Ureter (tissue), 1 donor: ENCODE data around the gene MEOX1. TPM values are rescaled to one million over a fixed set of nuclear protein-coding genes. Genes with fewer than 3 reads are reported as not detected.

Source experiments
- DNase-seq: peaks from one replicate; pipeline ENCODE4 v3.0.0-alpha.2; 2020; ENCODE audit warnings: low spot score
- total RNA-seq: library from RNA; stranded (reverse); gene quantifications from one replicate; pipeline ENCODE4 v1.2.4, GENCODE V29; 2023
- donor health status: DM: yes; HTN: yes; CAD: no.

The MEOX1 gene
- total RNA-seq, 1 donor from 2014 or later, result 9.8 TPM

GRCh38 chr17:43591001-43591400 lies 70.7 kb downstream of the MEOX1 start:
- DNase-seq, result no peak

Other genes starting within 250 kb of the MEOX1 start
- 58.6 TPM for gene DHX8, start 177.9 kb downstream of the MEOX1 start, total RNA-seq
- 3.7 TPM for gene ETV4, start 115.6 kb downstream of the MEOX1 start, total RNA-seq
- gene SOST, start 96.9 kb upstream of the MEOX1 start, total RNA-seq, result not detected
- gene DUSP3, start 117.1 kb upstream of the MEOX1 start, total RNA-seq, result 91.9 TPM
- gene CFAP97D1, start 118.5 kb upstream of the MEOX1 start, total RNA-seq, result not detected
- 11.8 TPM for gene MPP3, start 171.2 kb upstream of the MEOX1 start, total RNA-seq
- gene CD300LG, start 185.3 kb upstream of the MEOX1 start, total RNA-seq, result 1.4 TPM
- 9.8 TPM for gene MPP2, start 245.6 kb upstream of the MEOX1 start, total RNA-seq